HEK293 (cell line): Measurements from ENCODE around the gene SPTLC3.

Experiments used
- CTCF ChIA-PET: fragments of 350-600 bp; formaldehyde crosslinking; extraction: SDS; loops from one replicate; lab custom pipeline; 2021; ENCODE audit warnings: antibody characterized with exemption; lab: Yijun Ruan, JAX
- POLR2A ChIA-PET: fragments of 300-600 bp; formaldehyde crosslinking; extraction: SDS; loops from one replicate; lab custom pipeline; 2020; ENCODE audit warnings: antibody characterized with exemption, inconsistent platforms; lab: Yijun Ruan, JAX
- H3K27ac ChIP-seq: fragments of 200-500 bp; sonication (Bioruptor generic); 2 replicates; pipeline ENCODE4 v1.5.1; 2014; ENCODE audit warnings: low read depth, low read length, control low read depth, inconsistent platforms; ENCODE audit errors: extremely low read depth
- H3K36me3 ChIP-seq, 2 experiments: fragments of 200-500 bp in 1 of 2; sonication (Bioruptor generic) in 1 of 2; 1 replicate in 1 of 2; 2 replicates in 1 of 2; pipeline ENCODE4 v1.5.1; 2014 to 2017; ENCODE audit warnings: inconsistent platforms in 2 of 2, low read length in 2 of 2; ENCODE audit not compliant: control insufficient read depth in 2 of 2, insufficient read depth in 1 of 2
- H3K4me1 ChIP-seq: fragments of 200-500 bp; sonication (Bioruptor generic); 2 replicates; pipeline ENCODE4 v1.5.1; 2014; ENCODE audit warnings: mild to moderate bottlenecking, low read length, inconsistent platforms; ENCODE audit not compliant: control insufficient read depth, insufficient read depth
- H3K4me3 ChIP-seq: 2 replicates; pipeline ENCODE4 v1.5.1; 2011; ENCODE audit warnings: low read depth, mild to moderate bottlenecking, control low read depth, low read length, moderate library complexity
- H3K9me3 ChIP-seq: fragments of 200-500 bp; sonication (Bioruptor generic); 2 replicates; pipeline ENCODE4 v1.5.1; 2014; ENCODE audit warnings: low read depth, low read length, inconsistent platforms; ENCODE audit not compliant: control insufficient read depth, insufficient read depth
- GFI1B ChIP-seq: fragments of 450-650 bp; formaldehyde crosslinking; IDR thresholded peaks from 2 replicates; pipeline ENCODE4 v1.5.1; 2016; ENCODE audit warnings: missing biosample characterization, missing genetic modification characterization
- HOXD13 ChIP-seq: sonication (generic); formaldehyde crosslinking; IDR thresholded peaks from 2 replicates; pipeline ENCODE4 v1.8.0; 2022; ENCODE audit warnings: missing genetic modification reagents, borderline replicate concordance
- INSM2 ChIP-seq: fragments of 450-650 bp; formaldehyde crosslinking; IDR thresholded peaks from 2 replicates; pipeline ENCODE4 v1.5.1; 2016; ENCODE audit warnings: missing biosample characterization, missing genetic modification characterization
- OSR2 ChIP-seq: fragments of 450-650 bp; formaldehyde crosslinking; IDR thresholded peaks from 2 replicates; pipeline ENCODE4 v1.5.1; 2016; ENCODE audit warnings: missing biosample characterization, missing genetic modification characterization
- ZBTB11 ChIP-seq: fragments of 450-650 bp; formaldehyde crosslinking; conservative IDR thresholded peaks from 2 replicates; pipeline ENCODE4 v1.5.1; 2016; ENCODE audit warnings: low read depth, missing biosample characterization, missing genetic modification characterization
- ZBTB21 ChIP-seq: fragments of 450-650 bp; formaldehyde crosslinking; IDR thresholded peaks from 2 replicates; pipeline ENCODE4 v1.5.1; 2017; ENCODE audit warnings: missing biosample characterization, missing genetic modification characterization
- ZFP37 ChIP-seq: fragments of 450-650 bp; formaldehyde crosslinking; IDR thresholded peaks from 2 replicates; pipeline ENCODE4 v1.5.1; 2016; ENCODE audit warnings: missing biosample characterization, missing genetic modification characterization
- ZNF16 ChIP-seq: fragments of 450-650 bp; formaldehyde crosslinking; IDR thresholded peaks from 2 replicates; pipeline ENCODE4 v1.5.1; 2016; ENCODE audit warnings: low read depth, missing biosample characterization, missing genetic modification characterization
- ZNF266 ChIP-seq: fragments of 450-650 bp; formaldehyde crosslinking; IDR thresholded peaks from 2 replicates; pipeline ENCODE4 v1.5.1; 2016; ENCODE audit warnings: missing biosample characterization, missing genetic modification characterization, low read depth
- ZNF391 ChIP-seq: fragments of 450-650 bp; formaldehyde crosslinking; IDR thresholded peaks from 2 replicates; pipeline ENCODE4 v1.5.1; 2016; ENCODE audit warnings: low read depth, missing biosample characterization, missing genetic modification characterization, borderline replicate concordance
- ZNF48 ChIP-seq: fragments of 450-650 bp; formaldehyde crosslinking; IDR thresholded peaks from 2 replicates; pipeline ENCODE4 v1.5.1; 2016; ENCODE audit warnings: missing biosample characterization, missing genetic modification characterization
- ZNF623 ChIP-seq: fragments of 450-650 bp; formaldehyde crosslinking; IDR thresholded peaks from 2 replicates; pipeline ENCODE4 v1.5.1; 2016; ENCODE audit warnings: missing biosample characterization, missing genetic modification characterization
- ZNF658 ChIP-seq: fragments of 450-650 bp; formaldehyde crosslinking; IDR thresholded peaks from 2 replicates; pipeline ENCODE4; 2016; ENCODE audit warnings: missing biosample characterization, missing genetic modification characterization
- ZNF670 ChIP-seq: fragments of 450-650 bp; formaldehyde crosslinking; IDR thresholded peaks from 2 replicates; pipeline ENCODE4 v1.5.1; 2016; ENCODE audit warnings: missing biosample characterization, missing genetic modification characterization, low read depth
- ZNF837 ChIP-seq: fragments of 450-650 bp; formaldehyde crosslinking; IDR thresholded peaks from 2 replicates; pipeline ENCODE4 v1.5.1; 2016; ENCODE audit warnings: missing biosample characterization, missing genetic modification characterization
- ZNF843 ChIP-seq: fragments of 450-650 bp; formaldehyde crosslinking; IDR thresholded peaks from 2 replicates; pipeline ENCODE4 v1.5.1; 2016; ENCODE audit warnings: missing biosample characterization, missing genetic modification characterization
- TF ChIP-seq, protein P1 (sequence below): fragments of 450-650 bp; formaldehyde crosslinking; IDR thresholded peaks from 2 replicates; pipeline ENCODE4 v1.5.1; 2017; ENCODE audit warnings: missing biosample characterization, missing genetic modification characterization
- TF ChIP-seq, protein P2 (sequence below): fragments of 450-650 bp; formaldehyde crosslinking; IDR thresholded peaks from 2 replicates; pipeline ENCODE4 v1.5.1; 2017; ENCODE audit warnings: missing biosample characterization, missing genetic modification characterization
- TF ChIP-seq, protein P3 (sequence below): fragments of 450-650 bp; formaldehyde crosslinking; IDR thresholded peaks from 2 replicates; pipeline ENCODE4 v1.5.1; 2016; ENCODE audit warnings: missing biosample characterization, missing genetic modification characterization

The SPTLC3 gene

GRCh38 chr20:12963416-12963815 lies 45.4 kb upstream of the SPTLC3 start:
- no peaks in the 10 kb centered on the region for H3K4me1 ChIP-seq
- no peaks in the 10 kb centered on the region for H3K36me3 ChIP-seq
- ChIA-PET POLR2A (no interaction called here), CTCF (interaction anchor here (8.0 kb wide), 1 partner anchor 39 kb away, joined by 62 read pairs; no protein-coding TSS in a partner anchor)
- H3K9me3 ChIP-seq, result no peaks in the 10 kb centered on the region
- H3K27ac ChIP-seq, result no peak overlapping the region
- no peak for TF ChIP-seq GFI1B (tag by site-specific recombination)
- no peak for TF ChIP-seq ZNF843 (tag by site-specific recombination)
- no peak for TF ChIP-seq ZNF391
- no peak overlapping the region for H3K4me3 ChIP-seq

DNA sequence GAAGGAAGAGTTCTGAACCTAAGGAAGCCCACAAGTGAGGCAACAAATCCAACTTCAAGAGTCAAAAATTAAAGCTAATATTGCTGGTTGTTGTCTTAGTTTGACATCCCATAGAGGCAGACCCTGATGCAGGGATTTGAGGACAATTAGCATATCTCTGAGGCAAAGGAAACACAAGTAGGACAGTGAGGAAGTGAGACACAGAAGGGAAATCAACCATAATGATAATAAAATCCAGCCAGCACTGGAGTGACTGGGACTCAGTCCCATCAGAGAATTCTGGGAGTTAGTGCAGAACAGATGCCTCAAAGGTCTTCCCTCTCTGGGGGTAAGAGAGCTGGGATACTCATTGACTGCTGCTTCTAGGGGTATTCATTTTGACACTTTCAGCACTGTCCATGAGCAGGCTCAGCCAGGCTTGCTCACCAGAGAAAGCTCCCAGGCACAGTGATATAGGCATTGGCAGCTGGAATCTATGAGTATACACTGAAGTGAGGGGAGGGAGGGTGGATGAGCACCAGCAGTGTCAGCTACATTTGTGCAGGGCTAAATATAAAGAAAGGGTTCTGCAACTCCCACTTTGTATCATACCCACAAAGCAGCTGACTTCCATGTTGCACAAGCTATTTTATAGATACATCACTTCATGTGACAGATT lies 43.4 kb upstream of the SPTLC3 start:
- Histone ChIP-seq H3K27ac (no peak overlapping the region), H3K9me3 (no peaks in the 10 kb centered on the region), H3K36me3 (no peaks in the 10 kb centered on the region), H3K4me3 (no peak overlapping the region), H3K4me1 (no peaks in the 10 kb centered on the region)
- ChIA-PET CTCF (interaction anchor here (0.6 to 8.0 kb wide), 7 partner anchors 13 to 581 kb away, joined by 3 to 62 read pairs (median 4); no protein-coding TSS in a partner anchor), POLR2A (no interaction called here)
- no peak for TF ChIP-seq INSM2 (tag by site-specific recombination)
- TF ChIP-seq HOXD13 (CRISPR knock-in tag), result no peak
- no peak for TF ChIP-seq ZNF266
- no peak for TF ChIP-seq ZNF837 (tag by site-specific recombination)
- no peak for TF ChIP-seq ZBTB11 (tag by site-specific recombination)
- TF ChIP-seq ZNF623 (tag by site-specific recombination), result no peak
- TF ChIP-seq GFI1B (tag by site-specific recombination), result no peak

DNA sequence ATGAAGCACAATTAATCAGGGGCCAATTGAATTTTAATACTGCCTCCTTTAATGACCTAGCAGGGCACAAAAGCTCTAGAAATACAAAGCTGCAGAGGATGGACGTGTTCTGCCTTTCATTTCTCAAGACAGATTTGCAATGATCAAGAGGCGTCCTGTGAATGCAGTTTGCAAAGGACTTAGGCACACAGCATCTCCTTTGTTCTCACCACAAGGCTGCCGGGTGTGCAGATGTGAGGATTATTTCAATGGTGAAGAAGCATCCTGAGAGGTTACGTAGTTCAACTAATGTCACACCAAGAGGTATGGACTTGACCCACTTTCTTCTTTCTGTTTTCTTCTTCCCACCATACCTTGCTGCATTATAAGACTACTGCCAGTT lies 42.9 kb upstream of the SPTLC3 start:
- Histone ChIP-seq H3K9me3 (no peaks in the 10 kb centered on the region), H3K4me3 (no peak overlapping the region), H3K27ac (no peak overlapping the region), H3K36me3 (no peaks in the 10 kb centered on the region), H3K4me1 (no peaks in the 10 kb centered on the region)
- CTCF ChIA-PET, result interaction anchor here (0.8 to 8.0 kb wide), 8 partner anchors 10 to 581 kb away, joined by 3 to 62 read pairs (median 4); no protein-coding TSS in a partner anchor
- POLR2A ChIA-PET, result no interaction called here
- no peak for TF ChIP-seq ZNF670 (tag by site-specific recombination)
- no peak for TF ChIP-seq GFI1B (tag by site-specific recombination)
- no peak for TF ChIP-seq ZNF48 (tag by site-specific recombination)
- TF ChIP-seq, protein P1, sequence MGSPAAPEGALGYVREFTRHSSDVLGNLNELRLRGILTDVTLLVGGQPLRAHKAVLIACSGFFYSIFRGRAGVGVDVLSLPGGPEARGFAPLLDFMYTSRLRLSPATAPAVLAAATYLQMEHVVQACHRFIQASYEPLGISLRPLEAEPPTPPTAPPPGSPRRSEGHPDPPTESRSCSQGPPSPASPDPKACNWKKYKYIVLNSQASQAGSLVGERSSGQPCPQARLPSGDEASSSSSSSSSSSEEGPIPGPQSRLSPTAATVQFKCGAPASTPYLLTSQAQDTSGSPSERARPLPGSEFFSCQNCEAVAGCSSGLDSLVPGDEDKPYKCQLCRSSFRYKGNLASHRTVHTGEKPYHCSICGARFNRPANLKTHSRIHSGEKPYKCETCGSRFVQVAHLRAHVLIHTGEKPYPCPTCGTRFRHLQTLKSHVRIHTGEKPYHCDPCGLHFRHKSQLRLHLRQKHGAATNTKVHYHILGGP, result no peak
- no peak for TF ChIP-seq ZNF16 (tag by site-specific recombination)
- no peak for TF ChIP-seq ZBTB21
- TF ChIP-seq HOXD13 (CRISPR knock-in tag), result no peak
- TF ChIP-seq, protein P2, sequence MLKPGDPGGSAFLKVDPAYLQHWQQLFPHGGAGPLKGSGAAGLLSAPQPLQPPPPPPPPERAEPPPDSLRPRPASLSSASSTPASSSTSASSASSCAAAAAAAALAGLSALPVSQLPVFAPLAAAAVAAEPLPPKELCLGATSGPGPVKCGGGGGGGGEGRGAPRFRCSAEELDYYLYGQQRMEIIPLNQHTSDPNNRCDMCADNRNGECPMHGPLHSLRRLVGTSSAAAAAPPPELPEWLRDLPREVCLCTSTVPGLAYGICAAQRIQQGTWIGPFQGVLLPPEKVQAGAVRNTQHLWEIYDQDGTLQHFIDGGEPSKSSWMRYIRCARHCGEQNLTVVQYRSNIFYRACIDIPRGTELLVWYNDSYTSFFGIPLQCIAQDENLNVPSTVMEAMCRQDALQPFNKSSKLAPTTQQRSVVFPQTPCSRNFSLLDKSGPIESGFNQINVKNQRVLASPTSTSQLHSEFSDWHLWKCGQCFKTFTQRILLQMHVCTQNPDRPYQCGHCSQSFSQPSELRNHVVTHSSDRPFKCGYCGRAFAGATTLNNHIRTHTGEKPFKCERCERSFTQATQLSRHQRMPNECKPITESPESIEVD (tag by site-specific recombination), result no peak
- no peak for TF ChIP-seq OSR2 (tag by site-specific recombination)
- TF ChIP-seq ZNF658 (tag by site-specific recombination), result no peak
- no peak for TF ChIP-seq ZFP37 (tag by site-specific recombination)
- TF ChIP-seq, protein P3, sequence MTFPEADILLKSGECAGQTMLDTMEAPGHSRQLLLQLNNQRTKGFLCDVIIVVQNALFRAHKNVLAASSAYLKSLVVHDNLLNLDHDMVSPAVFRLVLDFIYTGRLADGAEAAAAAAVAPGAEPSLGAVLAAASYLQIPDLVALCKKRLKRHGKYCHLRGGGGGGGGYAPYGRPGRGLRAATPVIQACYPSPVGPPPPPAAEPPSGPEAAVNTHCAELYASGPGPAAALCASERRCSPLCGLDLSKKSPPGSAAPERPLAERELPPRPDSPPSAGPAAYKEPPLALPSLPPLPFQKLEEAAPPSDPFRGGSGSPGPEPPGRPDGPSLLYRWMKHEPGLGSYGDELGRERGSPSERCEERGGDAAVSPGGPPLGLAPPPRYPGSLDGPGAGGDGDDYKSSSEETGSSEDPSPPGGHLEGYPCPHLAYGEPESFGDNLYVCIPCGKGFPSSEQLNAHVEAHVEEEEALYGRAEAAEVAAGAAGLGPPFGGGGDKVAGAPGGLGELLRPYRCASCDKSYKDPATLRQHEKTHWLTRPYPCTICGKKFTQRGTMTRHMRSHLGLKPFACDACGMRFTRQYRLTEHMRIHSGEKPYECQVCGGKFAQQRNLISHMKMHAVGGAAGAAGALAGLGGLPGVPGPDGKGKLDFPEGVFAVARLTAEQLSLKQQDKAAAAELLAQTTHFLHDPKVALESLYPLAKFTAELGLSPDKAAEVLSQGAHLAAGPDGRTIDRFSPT (tag by site-specific recombination), result no peak
